ENCODE measurements around the gene ERMN.

- TF ChIP-seq CTCF (IDR thresholded peaks at IDR 0.05 in 4 of 5, conservative IDR thresholded peaks at IDR 0.05 in 1 of 5) (no peak), POLR2A (IDR thresholded peaks at IDR 0.05) (no peak)
Observed at GRCh38 chr2:157312866-157313486, 12.6 kb downstream of the ERMN start.

Measured in gastrocnemius medialis (tissue), 4 donors.